WTC11 (cell line): ENCODE results near the gene B4GALNT1. TPM values are rescaled to one million over a fixed set of nuclear protein-coding genes. Genes with fewer than 3 reads are reported as not detected.

Experiments used
- ATAC-seq: fragments of 200-7000 bp; cut with Tn5 transposase; 2 replicates; pipeline ENCODE4 v1.10.0; 2021; ENCODE audit warnings: mild to moderate bottlenecking, moderate library complexity
- CTCF ChIA-PET: fragments of 300-600 bp; sonication (Branson Sonifier 250); formaldehyde crosslinking; loops from one replicate; lab custom pipeline; 2021; ENCODE audit warnings: antibody characterized with exemption; lab: Charles Lee
- POLR2A ChIA-PET: fragments of 350-600 bp; sonication (Branson Sonifier 250); formaldehyde crosslinking; loops from one replicate; lab custom pipeline; 2021; ENCODE audit warnings: antibody characterized with exemption; lab: Charles Lee
- DNase-seq: peaks from one replicate; pipeline ENCODE4 v3.0.0; 2021; ENCODE audit warnings: low spot score
- H3K27ac Mint-ChIP-seq: 2 replicates; pipeline ENCODE4 v1.8.0; 2021; ENCODE audit warnings: mixed read lengths
- H3K27me3 Mint-ChIP-seq: 2 replicates; pipeline ENCODE4 v1.8.0; 2021; ENCODE audit warnings: low read depth, mild to moderate bottlenecking, moderate library complexity, mixed read lengths
- H3K36me3 Mint-ChIP-seq: 2 replicates; pipeline ENCODE4 v1.8.0; 2021; ENCODE audit warnings: mixed read lengths
- H3K4me1 Mint-ChIP-seq: 2 replicates; pipeline ENCODE4 v1.8.0; 2022; ENCODE audit warnings: mixed read lengths
- H3K4me3 Mint-ChIP-seq: 2 replicates; pipeline ENCODE4 v1.8.0; 2021; ENCODE audit warnings: mild to moderate bottlenecking, moderate library complexity, mixed read lengths
- H3K9me3 Mint-ChIP-seq: 2 replicates; pipeline ENCODE4 v1.8.0; 2021; ENCODE audit warnings: mixed read lengths
- CREB1 ChIP-seq: sonication (generic); formaldehyde crosslinking; IDR thresholded peaks from 2 replicates; pipeline ENCODE4 v1.8.0; 2023; ENCODE audit warnings: mild to moderate bottlenecking, missing genetic modification reagents
- FOXJ3 ChIP-seq: sonication (generic); formaldehyde crosslinking; IDR thresholded peaks from 2 replicates; pipeline ENCODE4 v1.9.0; 2021; ENCODE audit warnings: missing genetic modification reagents, mild to moderate bottlenecking, borderline replicate concordance
- FOXK1 ChIP-seq: sonication (generic); formaldehyde crosslinking; IDR thresholded peaks from 2 replicates; pipeline ENCODE4 v1.8.0; 2022; ENCODE audit warnings: mild to moderate bottlenecking, moderate library complexity, missing genetic modification reagents
- HMGA2 ChIP-seq: fragments of 250-450 bp; sonication (Bioruptor Pico); IDR thresholded peaks from 2 replicates; pipeline ENCODE4 v1.4.0; 2021; ENCODE audit warnings: mild to moderate bottlenecking, moderate library complexity
- ZNF138 ChIP-seq: sonication (generic); formaldehyde crosslinking; conservative IDR thresholded peaks from 2 replicates; pipeline ENCODE4 v1.8.1; 2022; ENCODE audit warnings: mild to moderate bottlenecking, moderate library complexity, missing genetic modification reagents
- ZNF416 ChIP-seq: fragments of 250-450 bp; sonication (Bioruptor Pico); IDR thresholded peaks from 2 replicates; pipeline ENCODE4 v1.9.0; 2021; ENCODE audit warnings: mild to moderate bottlenecking, inconsistent platforms
- total RNA-seq: library from RNA; stranded (reverse); gene quantifications from 3 replicates; pipeline ENCODE4 v1.2.3, GENCODE V29; 2021
- TF ChIP-seq, protein P1 (sequence below): sonication (generic); formaldehyde crosslinking; IDR thresholded peaks from 2 replicates; pipeline ENCODE4 v1.8.1; 2022; ENCODE audit warnings: low read depth, mild to moderate bottlenecking, moderate library complexity, missing genetic modification reagents, borderline replicate concordance
- TF ChIP-seq, protein P2 (sequence below): fragments of 250-450 bp; sonication (Bioruptor Pico); conservative IDR thresholded peaks from 2 replicates; pipeline ENCODE4 v1.9.0; 2021; ENCODE audit warnings: mild to moderate bottlenecking
- TF ChIP-seq, protein P3 (sequence below): sonication (generic); formaldehyde crosslinking; IDR thresholded peaks from 2 replicates; pipeline ENCODE4 v1.8.0; 2023; ENCODE audit warnings: mild to moderate bottlenecking, missing genetic modification reagents
- TF ChIP-seq, protein P4 (sequence below): sonication (generic); formaldehyde crosslinking; IDR thresholded peaks from 2 replicates; pipeline ENCODE4 v1.8.1; 2022; ENCODE audit warnings: missing genetic modification reagents, borderline replicate concordance
- TF ChIP-seq, protein P5 (sequence below): sonication (generic); formaldehyde crosslinking; conservative IDR thresholded peaks from 2 replicates; pipeline ENCODE4 v1.8.1; 2023; ENCODE audit warnings: mild to moderate bottlenecking, low read depth, missing genetic modification reagents, moderate library complexity
- TF ChIP-seq, protein P6 (sequence below): sonication (generic); formaldehyde crosslinking; IDR thresholded peaks from 2 replicates; pipeline ENCODE4 v1.8.0; 2023; ENCODE audit warnings: missing genetic modification reagents, mild to moderate bottlenecking, borderline replicate concordance

B4GALNT1 gene
- total RNA-seq, 1 experiment from 2014 or later = 1.2 TPM

DNA sequence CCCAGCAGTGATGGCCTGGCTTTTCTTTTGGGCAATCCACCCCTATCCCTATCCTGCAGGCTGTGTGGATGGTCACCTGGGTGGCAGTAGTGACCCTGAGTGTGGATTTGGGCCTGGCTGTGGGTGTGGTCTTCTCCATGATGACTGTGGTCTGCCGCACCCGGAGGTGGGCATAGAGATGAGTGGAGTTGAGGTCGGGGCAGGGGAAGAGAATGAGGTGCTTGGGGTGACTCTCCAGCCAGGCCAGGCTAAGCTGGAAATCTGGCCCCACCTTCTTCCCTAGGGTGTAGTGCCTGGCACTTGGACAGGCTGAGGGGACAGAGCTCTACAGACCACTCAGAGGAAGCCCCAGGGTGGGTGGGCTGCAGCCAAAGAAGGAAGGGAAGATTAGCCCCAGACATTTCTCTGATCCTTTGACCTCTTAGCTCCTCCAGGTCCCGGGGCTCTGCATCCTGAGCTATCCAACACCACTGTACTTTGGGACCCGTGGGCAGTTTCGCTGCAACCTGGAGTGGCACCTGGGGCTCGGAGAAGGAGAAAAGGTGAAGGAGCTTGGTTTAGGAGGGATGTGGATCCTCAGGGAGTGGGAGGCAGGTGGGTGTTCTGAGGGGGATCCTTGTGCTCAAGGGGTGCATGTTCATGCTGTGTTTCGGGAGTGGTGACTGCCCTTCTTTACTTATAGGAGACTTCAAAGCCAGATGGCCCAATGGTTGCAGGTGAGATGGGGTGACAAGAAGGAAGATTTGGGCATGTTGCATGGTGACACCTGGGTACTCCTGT lies 8.4 kb downstream of the B4GALNT1 start:
- no peak for TF ChIP-seq FOXJ3
- no peak for TF ChIP-seq CREB1 (CRISPR knock-in tag)
- H3K9me3 Mint-ChIP-seq = no peaks in the 10 kb centered on the region
- ChIA-PET CTCF (interaction anchor here (0.9 to 2.0 kb wide), 2 partner anchors 8 to 41 kb away, joined by 3 to 8 read pairs; partner anchors contain the start of gene B4GALNT1), POLR2A (no interaction called here)
- no peak overlapping the region for H3K4me3 Mint-ChIP-seq
- DNase-seq (no peak), ATAC-seq (no peak)
- H3K4me1 Mint-ChIP-seq = peaks cover 32% of the 10 kb centered on the region
- H3K36me3 Mint-ChIP-seq = no peaks in the 10 kb centered on the region
- no peak overlapping the region for H3K27ac Mint-ChIP-seq
- H3K27me3 Mint-ChIP-seq = peaks cover 100% of the 10 kb centered on the region

DNA sequence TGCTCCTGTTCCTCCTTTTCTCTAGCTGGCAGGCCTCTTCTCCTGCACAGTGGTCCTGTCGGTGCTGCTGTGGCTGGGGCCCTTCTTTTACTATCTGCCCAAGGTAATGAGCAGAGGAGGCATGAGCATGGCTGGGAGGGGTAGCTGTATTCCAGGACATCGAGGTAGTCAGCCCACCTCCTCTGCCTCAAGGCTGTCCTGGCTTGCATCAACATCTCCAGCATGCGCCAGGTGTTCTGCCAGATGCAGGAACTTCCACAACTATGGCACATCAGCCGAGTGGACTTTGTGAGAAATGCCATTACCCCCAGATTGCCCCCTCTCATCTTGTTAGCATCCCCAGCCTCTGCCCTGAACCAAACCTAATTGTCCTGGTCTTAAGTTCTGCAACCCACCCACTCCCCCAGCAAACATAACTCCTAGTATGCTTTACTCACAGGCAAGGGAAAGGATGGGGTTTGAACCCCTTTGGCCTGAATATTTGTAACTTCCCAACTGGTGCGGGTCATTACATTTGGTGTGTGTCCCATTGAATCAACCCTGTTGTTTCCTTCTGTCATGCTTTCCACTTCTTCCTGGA lies 9.1 kb downstream of the B4GALNT1 start:
- Mint-ChIP-seq H3K27ac (no peak overlapping the region), H3K4me1 (peaks cover 37% of the 10 kb centered on the region), H3K4me3 (no peak overlapping the region), H3K9me3 (no peaks in the 10 kb centered on the region), H3K27me3 (peaks cover 100% of the 10 kb centered on the region), H3K36me3 (peaks cover under 1% of the 10 kb centered on the region; the same call in 1 of the 2 replicates)
- CTCF ChIA-PET = interaction anchor here (1.7 to 1.8 kb wide), 2 partner anchors 9 to 40 kb away, joined by 6 to 7 read pairs; partner anchors contain the start of gene B4GALNT1
- POLR2A ChIA-PET = no interaction called here
- no peak for DNase-seq
- no peak for TF ChIP-seq ZNF416
- TF ChIP-seq, protein P1, sequence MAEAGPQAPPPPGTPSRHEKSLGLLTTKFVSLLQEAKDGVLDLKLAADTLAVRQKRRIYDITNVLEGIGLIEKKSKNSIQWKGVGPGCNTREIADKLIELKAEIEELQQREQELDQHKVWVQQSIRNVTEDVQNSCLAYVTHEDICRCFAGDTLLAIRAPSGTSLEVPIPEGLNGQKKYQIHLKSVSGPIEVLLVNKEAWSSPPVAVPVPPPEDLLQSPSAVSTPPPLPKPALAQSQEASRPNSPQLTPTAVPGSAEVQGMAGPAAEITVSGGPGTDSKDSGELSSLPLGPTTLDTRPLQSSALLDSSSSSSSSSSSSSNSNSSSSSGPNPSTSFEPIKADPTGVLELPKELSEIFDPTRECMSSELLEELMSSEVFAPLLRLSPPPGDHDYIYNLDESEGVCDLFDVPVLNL (CRISPR knock-in tag) = no peak
- no peak for ATAC-seq

DNA sequence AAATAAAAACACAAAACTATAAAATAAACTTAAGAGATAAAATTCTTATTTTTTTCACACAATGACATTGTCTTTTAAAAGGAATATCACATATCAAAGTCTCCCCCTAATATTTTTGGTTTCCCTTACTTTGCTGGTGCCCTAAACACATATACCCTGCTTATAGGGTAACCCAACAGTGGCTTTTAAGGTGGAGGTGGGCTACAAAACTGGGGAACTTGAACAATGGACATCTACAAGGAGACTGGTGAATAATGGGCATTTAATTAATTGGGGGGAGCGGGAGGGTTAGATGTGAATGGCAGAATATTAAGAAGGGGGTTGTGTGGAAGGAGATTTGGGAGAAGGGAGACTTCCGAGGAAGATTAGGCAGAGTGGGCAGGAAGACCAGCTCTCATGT lies 9.6 kb downstream of the B4GALNT1 start:
- Mint-ChIP-seq H3K27ac (no peak overlapping the region), H3K27me3 (peaks cover 100% of the 10 kb centered on the region), H3K4me3 (no peak overlapping the region), H3K36me3 (peaks cover 2% of the 10 kb centered on the region; the same call in 1 of the 2 replicates), H3K9me3 (no peaks in the 10 kb centered on the region), H3K4me1 (peaks cover 35% of the 10 kb centered on the region)
- POLR2A ChIA-PET = no interaction called here
- CTCF ChIA-PET = interaction anchor here (1.7 to 1.8 kb wide), 2 partner anchors 9 to 40 kb away, joined by 6 to 7 read pairs; partner anchors contain the start of gene B4GALNT1
- DNase-seq (no peak), ATAC-seq (no peak)
- TF ChIP-seq HMGA2 (no peak), ZNF138 (no peak), FOXK1 (CRISPR knock-in tag) (no peak)
- TF ChIP-seq, protein P2, sequence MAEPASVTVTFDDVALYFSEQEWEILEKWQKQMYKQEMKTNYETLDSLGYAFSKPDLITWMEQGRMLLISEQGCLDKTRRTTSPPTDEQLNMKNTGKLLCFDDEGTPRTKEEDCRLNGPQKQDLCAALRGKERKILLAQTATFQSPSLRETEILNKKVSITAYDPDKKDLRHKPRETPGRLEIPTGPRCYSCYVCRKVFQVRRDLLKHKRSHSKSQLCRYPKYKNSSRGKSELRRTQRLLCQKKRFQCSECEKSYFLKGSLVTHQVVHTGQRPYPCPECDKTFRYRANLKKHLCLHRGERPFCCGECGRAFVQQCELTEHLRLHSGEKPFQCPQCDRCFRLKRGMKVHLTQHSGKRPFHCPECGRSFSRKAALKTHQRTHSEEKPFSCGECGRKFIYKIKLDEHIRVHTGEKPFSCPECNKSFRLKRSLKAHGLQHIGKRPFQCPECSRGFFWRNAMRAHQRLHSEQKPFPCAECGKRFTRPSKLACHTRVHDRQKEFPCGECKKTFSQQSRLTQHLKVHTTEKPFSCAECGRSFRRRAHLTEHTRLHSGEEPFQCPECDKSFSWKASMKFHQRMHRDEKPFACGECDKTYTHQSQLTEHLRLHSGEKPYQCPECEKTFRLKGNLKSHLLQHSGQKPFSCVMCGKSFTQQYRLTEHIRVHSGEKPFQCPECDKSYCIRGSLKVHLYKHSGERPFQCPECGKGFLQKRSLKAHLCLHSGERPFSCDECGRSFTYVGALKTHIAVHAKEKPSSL (CRISPR knock-in tag) = no peak
- TF ChIP-seq, protein P3, sequence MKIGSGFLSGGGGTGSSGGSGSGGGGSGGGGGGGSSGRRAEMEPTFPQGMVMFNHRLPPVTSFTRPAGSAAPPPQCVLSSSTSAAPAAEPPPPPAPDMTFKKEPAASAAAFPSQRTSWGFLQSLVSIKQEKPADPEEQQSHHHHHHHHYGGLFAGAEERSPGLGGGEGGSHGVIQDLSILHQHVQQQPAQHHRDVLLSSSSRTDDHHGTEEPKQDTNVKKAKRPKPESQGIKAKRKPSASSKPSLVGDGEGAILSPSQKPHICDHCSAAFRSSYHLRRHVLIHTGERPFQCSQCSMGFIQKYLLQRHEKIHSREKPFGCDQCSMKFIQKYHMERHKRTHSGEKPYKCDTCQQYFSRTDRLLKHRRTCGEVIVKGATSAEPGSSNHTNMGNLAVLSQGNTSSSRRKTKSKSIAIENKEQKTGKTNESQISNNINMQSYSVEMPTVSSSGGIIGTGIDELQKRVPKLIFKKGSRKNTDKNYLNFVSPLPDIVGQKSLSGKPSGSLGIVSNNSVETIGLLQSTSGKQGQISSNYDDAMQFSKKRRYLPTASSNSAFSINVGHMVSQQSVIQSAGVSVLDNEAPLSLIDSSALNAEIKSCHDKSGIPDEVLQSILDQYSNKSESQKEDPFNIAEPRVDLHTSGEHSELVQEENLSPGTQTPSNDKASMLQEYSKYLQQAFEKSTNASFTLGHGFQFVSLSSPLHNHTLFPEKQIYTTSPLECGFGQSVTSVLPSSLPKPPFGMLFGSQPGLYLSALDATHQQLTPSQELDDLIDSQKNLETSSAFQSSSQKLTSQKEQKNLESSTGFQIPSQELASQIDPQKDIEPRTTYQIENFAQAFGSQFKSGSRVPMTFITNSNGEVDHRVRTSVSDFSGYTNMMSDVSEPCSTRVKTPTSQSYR (CRISPR knock-in tag) = no peak
- TF ChIP-seq, protein P4, sequence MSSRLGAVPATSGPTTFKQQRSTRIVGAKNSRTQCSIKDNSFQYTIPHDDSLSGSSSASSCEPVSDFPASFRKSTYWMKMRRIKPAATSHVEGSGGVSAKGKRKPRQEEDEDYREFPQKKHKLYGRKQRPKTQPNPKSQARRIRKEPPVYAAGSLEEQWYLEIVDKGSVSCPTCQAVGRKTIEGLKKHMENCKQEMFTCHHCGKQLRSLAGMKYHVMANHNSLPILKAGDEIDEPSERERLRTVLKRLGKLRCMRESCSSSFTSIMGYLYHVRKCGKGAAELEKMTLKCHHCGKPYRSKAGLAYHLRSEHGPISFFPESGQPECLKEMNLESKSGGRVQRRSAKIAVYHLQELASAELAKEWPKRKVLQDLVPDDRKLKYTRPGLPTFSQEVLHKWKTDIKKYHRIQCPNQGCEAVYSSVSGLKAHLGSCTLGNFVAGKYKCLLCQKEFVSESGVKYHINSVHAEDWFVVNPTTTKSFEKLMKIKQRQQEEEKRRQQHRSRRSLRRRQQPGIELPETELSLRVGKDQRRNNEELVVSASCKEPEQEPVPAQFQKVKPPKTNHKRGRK = no peak
- TF ChIP-seq, protein P5, sequence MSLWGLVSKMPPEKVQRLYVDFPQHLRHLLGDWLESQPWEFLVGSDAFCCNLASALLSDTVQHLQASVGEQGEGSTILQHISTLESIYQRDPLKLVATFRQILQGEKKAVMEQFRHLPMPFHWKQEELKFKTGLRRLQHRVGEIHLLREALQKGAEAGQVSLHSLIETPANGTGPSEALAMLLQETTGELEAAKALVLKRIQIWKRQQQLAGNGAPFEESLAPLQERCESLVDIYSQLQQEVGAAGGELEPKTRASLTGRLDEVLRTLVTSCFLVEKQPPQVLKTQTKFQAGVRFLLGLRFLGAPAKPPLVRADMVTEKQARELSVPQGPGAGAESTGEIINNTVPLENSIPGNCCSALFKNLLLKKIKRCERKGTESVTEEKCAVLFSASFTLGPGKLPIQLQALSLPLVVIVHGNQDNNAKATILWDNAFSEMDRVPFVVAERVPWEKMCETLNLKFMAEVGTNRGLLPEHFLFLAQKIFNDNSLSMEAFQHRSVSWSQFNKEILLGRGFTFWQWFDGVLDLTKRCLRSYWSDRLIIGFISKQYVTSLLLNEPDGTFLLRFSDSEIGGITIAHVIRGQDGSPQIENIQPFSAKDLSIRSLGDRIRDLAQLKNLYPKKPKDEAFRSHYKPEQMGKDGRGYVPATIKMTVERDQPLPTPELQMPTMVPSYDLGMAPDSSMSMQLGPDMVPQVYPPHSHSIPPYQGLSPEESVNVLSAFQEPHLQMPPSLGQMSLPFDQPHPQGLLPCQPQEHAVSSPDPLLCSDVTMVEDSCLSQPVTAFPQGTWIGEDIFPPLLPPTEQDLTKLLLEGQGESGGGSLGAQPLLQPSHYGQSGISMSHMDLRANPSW = no peak
- TF ChIP-seq, protein P6, sequence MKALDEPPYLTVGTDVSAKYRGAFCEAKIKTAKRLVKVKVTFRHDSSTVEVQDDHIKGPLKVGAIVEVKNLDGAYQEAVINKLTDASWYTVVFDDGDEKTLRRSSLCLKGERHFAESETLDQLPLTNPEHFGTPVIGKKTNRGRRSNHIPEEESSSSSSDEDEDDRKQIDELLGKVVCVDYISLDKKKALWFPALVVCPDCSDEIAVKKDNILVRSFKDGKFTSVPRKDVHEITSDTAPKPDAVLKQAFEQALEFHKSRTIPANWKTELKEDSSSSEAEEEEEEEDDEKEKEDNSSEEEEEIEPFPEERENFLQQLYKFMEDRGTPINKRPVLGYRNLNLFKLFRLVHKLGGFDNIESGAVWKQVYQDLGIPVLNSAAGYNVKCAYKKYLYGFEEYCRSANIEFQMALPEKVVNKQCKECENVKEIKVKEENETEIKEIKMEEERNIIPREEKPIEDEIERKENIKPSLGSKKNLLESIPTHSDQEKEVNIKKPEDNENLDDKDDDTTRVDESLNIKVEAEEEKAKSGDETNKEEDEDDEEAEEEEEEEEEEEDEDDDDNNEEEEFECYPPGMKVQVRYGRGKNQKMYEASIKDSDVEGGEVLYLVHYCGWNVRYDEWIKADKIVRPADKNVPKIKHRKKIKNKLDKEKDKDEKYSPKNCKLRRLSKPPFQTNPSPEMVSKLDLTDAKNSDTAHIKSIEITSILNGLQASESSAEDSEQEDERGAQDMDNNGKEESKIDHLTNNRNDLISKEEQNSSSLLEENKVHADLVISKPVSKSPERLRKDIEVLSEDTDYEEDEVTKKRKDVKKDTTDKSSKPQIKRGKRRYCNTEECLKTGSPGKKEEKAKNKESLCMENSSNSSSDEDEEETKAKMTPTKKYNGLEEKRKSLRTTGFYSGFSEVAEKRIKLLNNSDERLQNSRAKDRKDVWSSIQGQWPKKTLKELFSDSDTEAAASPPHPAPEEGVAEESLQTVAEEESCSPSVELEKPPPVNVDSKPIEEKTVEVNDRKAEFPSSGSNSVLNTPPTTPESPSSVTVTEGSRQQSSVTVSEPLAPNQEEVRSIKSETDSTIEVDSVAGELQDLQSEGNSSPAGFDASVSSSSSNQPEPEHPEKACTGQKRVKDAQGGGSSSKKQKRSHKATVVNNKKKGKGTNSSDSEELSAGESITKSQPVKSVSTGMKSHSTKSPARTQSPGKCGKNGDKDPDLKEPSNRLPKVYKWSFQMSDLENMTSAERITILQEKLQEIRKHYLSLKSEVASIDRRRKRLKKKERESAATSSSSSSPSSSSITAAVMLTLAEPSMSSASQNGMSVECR = no peak
